HUDEP-2 (cell line): ENCODE results near the gene MBOAT2.
"Not testable (repeated sequence)": the region's sequence is repeated elsewhere in the genome, so short reads cannot be mapped to it uniquely, and the experiment has no call there.

Source experiments
- DNase-seq, 76 experiments: peaks; one replicate each; lab custom pipeline; 2025; ENCODE audit not compliant: unreplicated experiment in 76 of 76; lab: John Stamatoyannopoulos, UW

MBOAT2 gene

DNA sequence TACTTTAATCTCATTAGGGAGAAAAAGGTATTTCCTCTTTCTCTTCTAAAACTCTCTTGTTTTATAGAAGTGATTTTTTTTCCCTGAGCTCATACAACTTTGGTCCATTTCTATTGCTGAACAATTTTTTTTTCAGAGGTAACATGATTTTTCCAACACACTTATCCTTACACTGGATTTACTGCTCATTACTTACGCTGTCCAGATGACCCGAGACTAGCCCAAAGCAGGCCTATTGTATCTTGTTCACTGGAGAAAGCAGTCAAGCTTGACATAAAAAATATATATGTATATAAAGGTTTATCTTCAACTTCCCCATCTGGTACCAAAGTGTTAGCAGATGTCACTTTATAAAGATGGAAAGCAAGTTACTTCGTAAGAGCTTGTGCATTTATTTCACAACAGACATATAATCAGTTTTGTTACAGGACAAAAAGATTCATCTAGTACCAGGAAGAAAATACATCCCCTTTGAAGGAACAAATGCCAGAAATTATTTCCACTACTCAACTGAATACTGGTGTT, 95.7 kb downstream of the MBOAT2 start:
- DNase-seq = no peak

DNA sequence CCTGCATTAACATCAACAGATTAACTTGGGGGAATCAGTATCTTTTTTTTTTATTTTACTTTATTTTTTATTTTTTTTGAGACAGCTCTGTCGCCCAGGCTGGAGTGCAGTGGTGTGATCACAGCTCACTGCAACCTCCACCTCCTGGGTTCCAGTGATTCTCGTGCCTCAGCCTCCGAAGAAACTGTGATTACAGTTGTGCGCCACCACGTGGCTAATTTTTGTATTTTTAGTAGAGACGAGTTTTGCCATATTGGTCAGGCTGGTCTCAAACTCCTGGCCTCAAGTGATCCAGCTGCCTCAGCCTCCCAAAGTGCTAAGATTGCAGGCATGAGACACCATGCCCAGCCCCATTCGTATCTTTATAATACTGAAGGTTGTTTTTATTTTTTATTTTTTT, 99.6 kb downstream of the MBOAT2 start:
- not testable (repeated sequence) for DNase-seq

DNA sequence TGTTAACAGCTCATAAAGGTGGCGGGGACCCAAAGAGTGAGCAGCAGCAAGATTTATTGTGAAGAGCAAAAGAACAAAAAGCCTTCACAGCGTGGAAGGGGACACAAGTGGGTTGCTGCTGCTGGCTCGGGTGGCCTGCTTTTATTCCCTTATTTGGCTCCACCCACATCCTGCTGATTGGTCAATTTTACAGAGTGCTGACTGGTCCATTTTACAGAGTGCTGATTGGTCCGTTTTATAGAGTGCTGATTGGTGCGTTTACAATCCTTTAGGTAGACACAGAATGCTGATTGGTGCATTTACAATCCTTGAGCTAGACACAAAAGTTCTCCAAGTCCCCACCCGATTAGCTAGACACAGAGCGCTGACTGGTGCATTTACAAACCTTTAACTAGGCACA, 100.7 kb downstream of the MBOAT2 start:
- not testable (repeated sequence) for DNase-seq

DNA sequence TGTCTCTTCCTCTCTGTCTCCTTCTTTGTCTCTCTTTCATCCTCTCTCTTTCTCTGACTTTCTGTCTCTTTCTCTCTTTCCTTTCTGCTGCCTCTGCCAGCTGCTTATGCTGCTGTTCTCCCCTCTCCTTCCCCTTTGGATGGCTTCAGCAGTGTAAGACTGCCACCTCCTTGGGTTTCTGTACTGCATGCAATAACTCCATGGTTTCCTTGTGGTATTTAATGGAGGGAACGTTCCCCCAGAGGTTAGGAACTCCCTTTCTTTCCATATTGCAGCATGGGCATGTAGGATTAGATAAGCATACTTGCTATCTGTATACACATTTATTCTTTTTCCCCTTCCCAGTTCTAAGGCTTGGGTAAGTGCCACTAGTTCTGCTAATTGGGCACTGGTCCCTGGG, 106.3 kb downstream of the MBOAT2 start:
- DNase-seq = peak in 34 of 76 experiments; percentile 4 to 72 (median 37)

DNA sequence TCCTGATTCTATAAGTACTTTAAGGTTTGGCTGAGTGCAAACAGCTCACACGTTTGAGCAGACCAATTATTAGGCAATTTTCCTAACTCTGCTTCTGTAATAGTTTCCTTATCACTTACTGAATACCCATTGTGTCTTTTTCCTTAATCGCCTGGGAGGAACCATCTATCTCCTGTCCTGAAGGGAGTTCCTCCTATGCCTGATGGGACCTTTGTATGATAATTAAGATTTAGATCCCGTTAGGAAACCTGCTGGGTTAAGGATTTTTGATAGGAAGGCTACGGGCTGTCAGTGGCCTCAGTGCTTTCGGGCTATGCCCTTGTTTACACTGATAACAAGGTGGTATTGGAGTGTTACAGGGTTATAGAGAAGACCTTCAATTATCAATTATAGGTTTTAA, 106.8 kb downstream of the MBOAT2 start:
- DNase-seq = peak in 3 of 76 experiments; percentile 20 to 43 (median 41)

DNA sequence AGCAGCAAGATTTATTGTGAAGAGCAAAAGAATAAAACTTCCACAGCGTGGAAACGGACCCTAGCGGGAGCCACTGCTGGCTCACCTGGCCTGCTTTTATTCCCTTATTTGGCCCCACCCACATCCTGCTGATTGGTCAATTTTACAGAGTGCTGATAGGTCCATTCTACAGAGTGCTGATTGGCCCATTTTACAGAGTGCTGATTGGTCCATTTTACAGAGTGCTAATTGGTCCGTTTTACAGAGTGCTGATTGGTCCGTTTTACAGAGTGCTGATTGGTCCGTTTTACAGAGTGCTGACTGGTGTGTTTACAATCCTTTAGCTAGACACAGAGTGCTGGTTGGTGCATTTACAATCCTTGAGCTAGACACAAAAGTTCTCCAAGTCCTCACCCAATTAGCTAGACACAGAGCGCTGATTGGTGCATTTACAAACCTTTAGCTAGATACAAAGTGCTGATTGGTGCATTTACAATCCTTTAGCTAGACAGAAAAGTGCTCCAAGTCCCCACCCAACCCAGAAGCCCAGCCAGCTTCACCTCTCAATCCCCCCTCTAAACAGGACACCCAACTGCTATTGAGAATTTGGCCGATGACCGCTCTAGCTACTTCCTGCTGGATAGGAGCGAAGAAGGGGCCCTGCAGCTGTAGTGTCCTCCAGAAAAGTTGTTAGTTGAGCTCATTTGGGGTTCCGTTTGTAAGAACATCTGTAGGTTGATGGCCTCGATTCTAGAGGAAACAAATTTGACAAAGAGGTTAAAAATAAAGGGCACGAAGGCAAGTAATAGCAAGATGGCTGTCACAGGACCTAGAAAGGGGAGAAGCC, 108.2 kb downstream of the MBOAT2 start:
- peak in 4 of 76 experiments; percentile 11 to 25 (median 19) for DNase-seq

DNA sequence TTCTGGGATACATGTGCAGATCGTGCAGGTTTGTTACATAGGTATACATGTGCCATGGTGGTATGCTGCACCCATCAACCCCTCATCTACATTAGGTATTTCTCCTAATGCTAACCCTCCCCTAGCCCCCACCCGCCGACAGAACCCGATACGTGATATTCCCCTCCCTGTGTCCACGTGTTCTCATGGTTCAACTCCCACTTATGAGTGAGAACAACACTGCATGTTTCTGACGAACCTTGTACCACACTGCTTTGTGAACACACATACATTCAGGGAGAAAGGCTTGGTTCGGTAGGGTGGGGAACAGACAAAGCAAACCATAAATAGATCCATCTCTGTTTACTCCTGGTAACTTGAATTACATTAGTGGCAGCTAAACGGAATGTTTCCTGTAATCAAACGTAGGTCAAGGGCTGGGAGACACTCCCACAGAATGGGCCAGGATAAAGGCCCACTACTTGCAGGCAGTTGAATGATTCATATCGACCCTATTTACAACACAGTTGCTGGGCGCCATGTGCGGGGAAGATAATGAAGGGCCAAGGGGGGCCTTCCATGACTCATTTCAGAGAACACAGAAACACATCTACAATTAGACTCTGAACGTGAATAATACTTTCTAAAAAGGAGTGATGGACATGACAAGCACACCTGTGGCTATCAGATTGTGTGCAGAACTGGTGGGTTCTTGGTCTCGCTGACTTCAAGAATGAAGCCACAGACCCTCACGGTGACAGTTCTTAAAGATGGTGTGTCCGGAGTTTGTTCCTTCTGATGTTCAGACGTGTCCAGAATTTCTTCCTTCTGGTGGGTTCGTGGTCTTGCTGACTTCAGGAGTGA, 109.3 kb downstream of the MBOAT2 start:
- DNase-seq = peak in 73 of 76 experiments; percentile 8 to 93 (median 76)

DNA sequence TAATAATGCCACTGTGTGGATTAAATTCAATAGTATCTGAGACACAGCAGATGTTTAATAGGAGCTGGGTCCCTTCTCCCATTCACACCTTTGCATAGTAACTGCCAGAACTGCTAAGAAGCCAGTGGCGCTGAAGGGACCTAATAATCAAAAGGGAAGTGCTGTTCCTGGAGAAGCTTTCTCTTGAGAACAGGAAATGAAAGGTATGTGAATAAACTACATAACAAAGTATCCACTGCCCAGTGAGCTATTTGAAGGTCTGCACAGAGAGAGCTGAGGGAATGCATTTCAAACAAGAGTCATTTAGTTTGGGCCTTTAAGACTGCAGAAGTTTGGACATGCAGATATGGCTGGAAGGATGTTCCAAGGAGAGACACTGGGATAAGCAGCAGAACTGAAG, 110.0 kb downstream of the MBOAT2 start:
- DNase-seq = no peak

DNA sequence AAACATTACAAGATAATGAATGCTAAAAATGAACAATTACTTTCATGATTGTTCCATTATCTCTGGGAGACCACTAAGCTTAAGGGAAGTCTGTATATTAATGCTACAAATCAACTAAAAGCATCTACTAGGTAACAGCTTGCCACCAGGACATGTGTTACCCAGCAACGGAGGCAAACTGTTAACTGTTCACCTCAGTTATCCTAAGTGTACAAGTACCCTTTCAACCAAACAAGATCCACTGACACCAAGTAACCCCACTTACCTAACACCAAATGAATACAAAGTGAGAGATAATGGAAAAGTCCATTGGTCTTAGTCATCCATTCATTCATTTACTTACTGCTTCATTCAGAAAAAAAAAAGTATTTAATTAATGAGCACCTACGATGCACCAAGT, 111.4 kb downstream of the MBOAT2 start:
- no peak for DNase-seq

DNA sequence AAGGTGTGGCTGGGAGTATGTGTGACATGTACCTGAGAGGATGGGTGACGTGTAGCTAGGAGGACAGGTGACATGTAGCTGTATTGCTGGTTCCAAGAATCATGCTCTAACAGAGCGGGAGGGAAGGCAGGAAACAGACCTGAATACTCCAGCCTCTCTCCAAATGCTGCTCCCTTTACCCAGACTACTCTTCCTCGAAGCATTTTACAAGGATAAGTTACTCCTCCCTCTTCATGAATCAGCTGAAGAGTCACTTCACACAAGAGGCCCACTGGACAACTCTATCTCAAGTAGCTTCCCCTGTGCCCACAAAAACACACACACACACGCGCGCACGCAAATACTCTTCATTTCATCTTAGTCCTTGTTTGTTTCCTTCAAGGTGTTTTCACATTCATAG, 113.5 kb downstream of the MBOAT2 start:
- DNase-seq = no peak

DNA sequence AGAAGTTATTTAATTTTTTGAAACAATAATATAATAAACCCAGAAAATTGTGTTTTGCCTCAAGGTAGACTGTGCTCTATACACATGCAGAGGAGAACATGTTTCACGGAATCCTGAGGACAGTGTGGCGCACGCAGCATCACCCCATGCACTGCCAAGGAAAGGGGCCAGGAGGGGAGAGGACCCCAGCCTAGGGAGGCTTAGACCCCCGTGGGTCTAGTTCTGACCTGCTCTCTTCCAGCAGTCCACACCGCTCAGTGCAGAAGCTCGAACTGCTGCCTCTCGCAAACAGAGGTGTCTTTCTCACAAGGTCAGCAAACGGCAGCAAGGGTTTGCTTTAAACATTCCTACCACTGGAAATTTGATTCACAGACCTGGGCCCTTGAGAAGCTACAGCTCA, 114.5 kb downstream of the MBOAT2 start:
- no peak for DNase-seq

DNA sequence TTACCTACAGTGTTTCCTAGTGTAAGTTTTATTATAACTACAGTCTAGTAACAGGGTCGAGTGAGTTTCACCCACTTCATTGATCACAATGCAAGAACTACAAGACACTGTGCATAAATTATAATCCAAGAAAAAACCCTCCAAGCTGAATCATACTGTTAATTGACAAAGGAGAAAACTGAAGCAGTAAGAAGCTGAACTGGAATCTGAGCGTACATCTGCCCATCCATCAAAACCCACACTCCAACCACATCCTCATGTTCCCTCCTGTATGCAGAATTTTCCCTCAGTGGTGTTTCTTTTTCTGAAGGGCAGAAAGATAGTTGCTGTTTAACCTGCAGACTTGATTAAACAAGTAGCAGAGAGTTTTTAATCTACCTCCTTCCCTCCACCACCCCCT, 116.6 kb downstream of the MBOAT2 start:
- DNase-seq = no peak

DNA sequence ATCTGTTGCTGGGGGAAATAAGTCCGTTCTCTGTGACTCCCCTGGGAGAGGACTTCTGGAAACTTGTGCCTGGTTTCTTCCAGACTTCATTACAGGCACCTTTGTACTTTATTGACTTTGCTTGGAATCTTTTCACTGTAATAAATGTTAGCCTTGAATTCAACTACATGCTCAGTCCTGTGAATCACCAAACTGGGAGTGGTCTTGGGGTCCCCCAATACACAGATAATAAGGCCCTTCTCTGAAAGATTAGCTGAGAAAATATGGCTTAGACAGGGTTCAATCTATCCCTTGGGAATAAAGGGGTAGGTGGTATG, 117.3 kb downstream of the MBOAT2 start:
- no peak for DNase-seq

DNA sequence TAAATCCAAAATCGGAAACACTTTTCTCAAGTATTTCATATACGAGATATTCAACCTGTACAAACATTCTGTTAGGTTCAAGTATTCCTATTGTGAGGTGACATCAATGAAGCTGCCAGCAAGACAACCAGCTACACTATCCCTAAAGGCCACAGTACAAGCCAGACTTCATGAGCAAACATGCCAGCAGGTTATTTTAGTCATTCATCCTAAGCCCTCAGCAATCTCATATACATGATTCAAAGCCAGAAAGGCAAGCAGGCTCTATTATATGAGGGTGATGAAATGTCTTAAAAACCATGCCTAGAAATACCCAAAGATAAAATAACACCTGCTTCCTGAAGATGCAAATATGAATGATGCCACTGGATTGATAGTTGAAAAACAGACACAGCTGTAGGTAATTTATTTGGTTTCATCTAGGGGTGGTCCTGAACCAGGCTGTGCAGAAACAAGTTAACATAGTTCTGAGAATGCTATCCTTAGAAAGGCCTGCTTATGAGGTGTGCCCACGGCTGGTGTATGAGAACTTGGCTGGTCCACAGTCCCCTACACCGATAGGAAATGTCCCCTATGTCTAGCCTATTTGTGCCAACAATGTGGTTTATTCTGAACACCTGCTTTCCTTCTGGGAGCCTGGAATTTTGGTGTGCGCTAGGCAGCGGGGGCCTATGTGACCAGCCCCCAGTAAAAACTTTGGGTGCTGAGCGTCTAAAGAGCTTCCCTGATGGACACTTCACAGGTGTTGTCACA, 117.9 kb downstream of the MBOAT2 start:
- no peak for DNase-seq

DNA sequence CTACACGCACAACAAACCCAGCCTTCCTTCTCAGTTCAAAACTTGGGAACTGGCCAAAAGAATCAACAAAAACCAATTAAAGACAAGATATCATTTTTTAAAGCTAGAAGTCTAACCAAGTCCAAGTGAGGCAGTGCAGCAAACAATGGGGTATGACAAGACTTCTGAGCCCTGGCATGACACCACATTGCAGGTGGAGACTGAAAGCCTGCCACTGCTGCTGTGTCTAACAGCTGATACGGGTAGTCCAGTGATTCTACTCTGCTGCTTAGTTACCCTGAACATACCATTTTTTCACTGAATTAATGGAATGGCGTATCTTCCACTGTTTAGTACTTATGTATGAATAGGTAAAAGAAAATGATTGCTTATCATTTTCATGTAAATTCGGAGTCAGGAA, 118.7 kb downstream of the MBOAT2 start:
- DNase-seq = no peak

DNA sequence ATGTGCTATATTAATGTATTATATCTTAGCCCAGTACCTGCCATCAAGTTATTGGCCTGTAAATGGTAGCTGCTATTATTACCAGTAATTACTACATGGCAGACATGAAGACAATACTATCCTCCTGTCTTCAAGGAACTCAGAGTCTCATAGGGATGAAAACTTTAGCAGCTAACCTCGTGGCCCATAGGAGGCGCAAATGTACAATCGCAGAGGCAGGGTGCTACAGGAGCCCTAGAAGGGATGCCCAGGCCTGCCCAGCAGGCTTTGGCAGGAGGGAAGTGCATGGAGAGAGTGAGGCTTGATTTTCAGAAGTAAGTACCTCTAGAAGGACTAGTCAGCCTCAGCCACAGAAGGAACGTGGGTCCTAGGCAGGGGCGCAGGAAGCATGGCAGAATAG, 121.4 kb downstream of the MBOAT2 start:
- DNase-seq = peak in 46 of 76 experiments; percentile 5 to 69 (median 28)

DNA sequence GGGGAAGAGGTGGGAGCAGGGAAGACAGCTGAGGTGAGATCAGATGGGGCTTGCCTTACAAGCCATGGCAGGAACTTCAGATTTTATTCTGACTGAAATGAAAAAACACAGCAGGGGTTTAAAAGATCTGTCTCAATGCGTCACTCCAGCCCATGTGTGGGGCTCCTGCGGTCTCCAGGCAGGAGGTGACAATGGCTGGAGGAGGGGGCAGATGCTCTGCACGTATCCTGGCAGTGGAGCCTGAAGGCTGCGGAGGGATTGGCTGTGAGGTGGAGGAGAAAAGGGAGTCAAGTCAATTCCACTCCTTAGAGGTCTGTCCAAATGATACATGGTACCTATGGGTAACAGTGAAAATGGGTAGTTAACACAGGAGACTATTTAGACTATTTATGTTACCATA, 125.6 kb downstream of the MBOAT2 start:
- no peak for DNase-seq

DNA sequence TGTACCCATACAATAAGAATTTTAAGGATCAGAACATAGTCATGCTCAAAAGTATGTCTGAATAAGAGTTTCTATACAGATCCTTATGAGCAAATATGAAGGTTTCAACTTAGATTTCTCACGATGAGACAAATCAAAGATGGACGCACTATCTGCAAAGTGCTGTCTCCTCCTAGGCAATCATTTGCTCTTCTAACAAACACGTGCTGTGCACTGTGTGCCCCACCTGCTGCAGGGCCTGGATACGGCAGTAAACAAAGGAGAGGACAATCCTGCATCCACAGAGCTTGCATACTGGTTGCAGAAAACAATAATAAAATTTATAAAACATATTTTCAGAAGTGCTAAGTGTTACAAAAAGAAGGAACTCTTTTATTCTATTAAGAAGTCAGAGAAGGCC, 126.2 kb downstream of the MBOAT2 start:
- DNase-seq = no peak

DNA sequence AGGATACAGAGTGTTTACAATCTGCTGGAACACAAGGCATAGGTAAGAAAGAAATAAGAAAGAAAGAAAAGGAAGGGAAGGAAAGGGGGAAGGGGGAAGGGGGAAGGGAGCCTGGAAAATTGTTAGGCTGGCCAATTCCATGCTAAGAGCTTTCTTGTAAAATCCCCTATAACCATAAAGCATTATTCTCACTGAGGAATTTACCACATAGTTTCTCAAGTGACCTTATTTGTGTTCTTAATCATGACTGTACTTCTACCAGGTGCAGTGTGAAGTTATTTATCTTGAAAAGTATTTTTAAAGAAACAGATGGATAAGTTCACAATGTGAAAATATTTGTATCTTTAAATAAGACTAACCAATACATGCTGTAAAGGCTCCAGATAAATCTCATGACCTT, 126.9 kb downstream of the MBOAT2 start:
- no peak for DNase-seq

DNA sequence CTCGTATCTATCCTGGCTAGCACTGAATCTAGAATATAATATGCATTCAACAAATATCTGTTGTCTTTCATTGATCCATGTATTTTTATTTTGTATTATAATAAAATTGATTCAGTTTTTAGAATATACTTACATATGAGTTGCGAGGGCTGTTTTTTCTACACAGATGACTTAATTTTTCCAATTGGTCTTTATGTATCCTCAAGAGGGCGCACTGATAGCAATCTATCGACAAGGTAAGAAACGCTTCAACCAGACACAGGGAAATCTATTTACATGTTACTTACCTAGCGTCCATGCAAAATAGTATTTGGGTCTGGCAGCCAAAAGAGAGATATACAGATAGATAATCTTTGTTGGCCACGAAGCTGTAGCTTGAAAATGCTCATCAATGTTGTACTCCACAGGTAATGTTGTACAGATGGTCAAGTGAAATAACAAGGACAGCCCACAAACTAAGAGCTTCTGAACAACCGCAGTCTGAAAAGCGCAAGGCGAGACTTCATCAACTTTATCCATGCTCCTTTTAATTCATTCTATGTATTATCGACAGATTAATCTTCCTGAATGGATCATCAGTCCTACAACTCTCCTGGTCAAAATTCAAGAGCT, 130.6 kb downstream of the MBOAT2 start:
- DNase-seq = peak in 18 of 76 experiments; percentile 7 to 53 (median 34)

DNA sequence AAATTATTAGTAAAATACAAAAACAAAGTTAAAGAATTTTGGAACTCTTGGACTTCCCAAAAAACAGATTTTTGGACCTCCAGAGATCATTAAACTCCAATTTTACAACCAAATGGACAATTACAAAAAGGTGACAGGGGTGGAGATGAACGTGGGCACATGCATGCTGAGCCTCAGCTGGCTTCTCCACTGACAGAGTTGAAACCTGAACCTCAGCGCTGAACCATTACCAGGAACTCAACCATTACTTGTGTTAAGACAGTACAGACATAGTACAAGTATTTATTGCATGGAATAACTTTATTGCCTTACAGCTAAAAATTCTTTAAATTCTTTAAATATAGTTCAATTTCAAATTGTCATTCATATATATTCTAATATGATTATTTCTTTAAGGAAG, 133.0 kb downstream of the MBOAT2 start:
- DNase-seq = no peak
